ENCODE measurements around the gene FCER1G.
"Not testable (repeated sequence)": the region's sequence is repeated elsewhere in the genome, so short reads cannot be mapped to it uniquely, and the experiment has no call there.

The FCER1G gene

DNA sequence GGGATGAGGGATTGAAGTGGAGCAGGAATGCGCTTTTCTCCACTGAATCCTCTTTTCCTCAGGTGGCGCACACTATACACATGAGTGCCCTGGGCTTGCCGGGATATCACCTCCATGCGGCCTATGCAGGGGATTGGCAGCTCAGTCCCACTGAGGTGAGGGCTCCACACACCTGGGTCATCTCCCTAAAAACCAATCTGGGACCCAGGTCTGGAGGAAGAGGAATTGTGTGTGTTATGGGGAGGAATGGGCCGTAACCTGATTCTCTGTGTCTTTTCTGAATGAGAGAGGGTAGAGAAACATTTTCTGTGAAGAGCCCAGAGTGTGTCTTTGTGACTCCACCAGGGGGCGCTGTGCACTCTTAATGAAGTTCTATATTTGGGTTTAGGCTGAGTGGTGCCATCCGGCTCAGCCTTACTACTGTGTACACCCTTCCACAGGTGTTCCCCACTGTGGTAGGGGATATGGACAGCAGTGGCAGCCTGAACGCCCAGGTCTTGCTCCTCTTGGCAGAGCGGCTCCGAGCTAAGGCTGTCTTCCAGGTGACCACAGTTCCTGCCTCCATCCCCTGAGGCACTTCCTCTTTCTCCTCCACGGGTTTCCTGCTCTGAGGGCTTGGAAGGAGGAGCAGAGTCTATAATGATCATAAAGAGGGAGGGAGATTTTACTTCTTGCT is 12.2 kb downstream of the FCER1G start:
- peak; percentile 83 to 94 (median 88) for DNase-seq (ENCODE audit: low read depth in 4 of 4, low spot score in 1 of 4)

GRCh38 chr1:161228032-161228431 is 12.9 kb downstream of the FCER1G start:
- no peak for DNase-seq (ENCODE audit: low read depth in 4 of 4, low spot score in 1 of 4)

- no peak for DNase-seq (ENCODE audit: low read depth in 4 of 4, low spot score in 1 of 4)
These were observed 14.8 kb downstream of the FCER1G start for GRCh38 chr1:161229896-161230295.

DNA sequence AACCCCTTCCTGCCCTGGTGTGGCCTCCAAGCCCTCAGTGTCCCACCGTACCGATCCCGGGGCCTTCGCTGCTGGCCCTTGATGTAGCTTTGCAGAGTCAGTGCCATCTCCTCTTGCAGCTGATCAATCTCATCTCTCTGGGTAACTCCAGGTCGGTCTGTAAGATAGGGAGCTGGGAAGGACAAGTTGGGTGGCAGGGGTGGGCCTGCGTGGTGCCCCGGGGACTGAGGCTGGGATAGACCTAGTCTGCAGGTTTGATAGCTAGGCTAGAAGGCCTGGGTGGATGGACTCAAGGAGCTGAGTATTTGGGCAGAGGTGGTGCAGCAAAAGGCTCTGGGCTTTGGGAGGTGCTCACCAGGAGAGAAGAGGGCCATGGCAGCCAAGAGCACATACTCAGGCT is 15.7 kb downstream of the FCER1G start:
- no peak for DNase-seq (ENCODE audit: low read depth in 4 of 4, low spot score in 1 of 4)

DNA sequence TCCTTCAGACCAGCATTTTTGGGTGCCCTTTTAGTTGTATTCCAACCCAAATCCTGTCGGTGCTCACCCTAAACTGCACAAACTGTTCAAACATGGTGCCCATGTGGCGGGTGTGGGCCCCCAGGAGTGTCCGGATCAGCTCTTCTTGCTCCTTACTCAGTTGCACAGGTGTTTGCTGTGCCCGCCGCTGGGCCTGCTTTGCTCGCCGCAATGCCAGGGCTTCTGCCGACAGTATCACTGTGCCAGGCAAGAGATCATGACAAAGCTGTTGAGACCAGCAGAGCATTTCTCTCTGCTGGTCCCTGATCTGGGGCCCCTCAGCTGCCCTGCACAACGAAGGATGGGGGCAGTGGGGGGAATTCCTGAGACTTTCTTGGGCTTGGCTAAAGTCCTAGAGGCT is 18.0 kb downstream of the FCER1G start:
- no peak for DNase-seq (ENCODE audit: low read depth in 4 of 4, low spot score in 1 of 4)

- DNase-seq (ENCODE audit: low read depth in 4 of 4, low spot score in 1 of 4): no peak
These were observed 21.1 kb downstream of the FCER1G start for GRCh38 chr1:161235957-161236775.

- DNase-seq (ENCODE audit: low read depth in 4 of 4, low spot score in 1 of 4): no peak
These were observed 23.0 kb downstream of the FCER1G start, which contains the start of gene NR1I3 for GRCh38 chr1:161238039-161238473. TSS of gene NR1I3 (minus strand) at chr1:161238203. CDS start at chr1:161236565, 1,638 bp downstream.

GRCh38 chr1:161241682-161242081 is 26.6 kb downstream of the FCER1G start:
- no peak for DNase-seq (ENCODE audit: low read depth in 4 of 4, low spot score in 1 of 4)

DNA sequence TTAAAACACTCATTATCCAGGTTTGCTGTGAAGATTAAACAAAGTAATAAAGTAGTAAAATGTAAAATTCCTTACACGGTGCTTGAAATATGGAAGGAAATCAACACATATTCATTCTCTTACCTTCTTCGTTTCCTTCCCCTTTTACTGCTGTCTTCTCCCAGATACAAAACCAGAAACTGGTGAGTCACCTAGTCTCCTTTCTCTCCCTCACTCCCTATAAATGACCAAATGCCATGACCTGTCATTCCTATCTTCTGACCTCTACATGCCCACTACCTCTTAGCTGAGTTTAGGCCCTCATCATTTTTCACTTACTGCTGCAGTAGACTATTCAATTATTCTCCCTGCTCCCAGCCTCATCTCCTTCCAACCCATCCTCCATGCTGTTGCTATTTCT is 27.2 kb downstream of the FCER1G start:
- DNase-seq (ENCODE audit: low read depth in 4 of 4, low spot score in 1 of 4): no peak

GRCh38 chr1:161244888-161245287 is 29.8 kb downstream of the FCER1G start:
- DNase-seq (ENCODE audit: low read depth in 4 of 4, low spot score in 1 of 4): no peak

DNA sequence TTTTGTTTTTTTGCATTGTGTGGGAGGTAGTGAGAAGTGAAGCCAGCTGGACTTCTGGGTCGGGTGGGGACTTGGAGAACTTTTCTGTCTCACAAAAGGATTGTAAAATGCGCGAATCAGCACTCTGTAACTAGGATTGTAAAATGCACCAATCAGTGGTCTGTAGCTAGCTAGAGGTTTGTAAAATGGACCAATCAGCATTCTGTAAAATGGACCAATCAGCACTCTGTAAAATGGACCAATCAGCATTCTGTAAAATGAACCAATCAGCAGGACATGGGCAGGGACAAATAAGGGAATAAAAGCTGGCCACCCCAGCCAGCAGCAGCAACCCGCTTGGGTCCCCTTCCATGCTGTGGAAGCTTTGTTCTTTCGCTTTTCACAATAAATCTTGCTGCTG is 35.0 kb downstream of the FCER1G start:
- not testable (repeated sequence) for DNase-seq (ENCODE audit: low read depth in 4 of 4, low spot score in 1 of 4)

- DNase-seq (ENCODE audit: low read depth in 4 of 4, low spot score in 1 of 4): no peak
These were observed 35.7 kb downstream of the FCER1G start for GRCh38 chr1:161250829-161251228.

DNA sequence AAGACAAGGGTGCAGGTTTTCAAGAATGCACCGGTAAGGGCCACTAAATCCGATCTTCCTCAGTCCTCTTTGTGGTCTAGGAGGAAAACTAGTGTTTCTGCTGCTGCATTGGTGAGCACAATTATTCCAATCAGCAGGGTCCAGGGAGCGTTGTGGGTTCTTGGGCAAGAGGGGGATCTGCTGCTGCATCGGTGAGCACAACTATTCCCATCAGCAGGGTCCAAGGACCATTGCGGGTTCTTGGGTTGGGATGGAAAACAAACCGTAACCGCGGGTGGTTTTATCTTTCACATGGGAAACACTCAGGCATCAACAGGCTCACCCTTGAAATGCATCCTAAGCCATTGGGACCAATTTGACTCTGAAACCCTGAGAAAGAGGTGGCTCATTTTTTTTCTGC is 36.5 kb downstream of the FCER1G start:
- no peak for DNase-seq (ENCODE audit: low read depth in 4 of 4, low spot score in 1 of 4)

GRCh38 chr1:161255302-161255701 is 40.2 kb downstream of the FCER1G start:
- not testable (repeated sequence) for DNase-seq (ENCODE audit: low read depth in 4 of 4, low spot score in 1 of 4)

- DNase-seq (ENCODE audit: low read depth in 4 of 4, low spot score in 1 of 4): not testable (repeated sequence)
These were observed 40.9 kb downstream of the FCER1G start for GRCh38 chr1:161255955-161256520.

- not testable (repeated sequence) for DNase-seq (ENCODE audit: low read depth in 4 of 4, low spot score in 1 of 4)
These were observed 42.0 kb downstream of the FCER1G start for GRCh38 chr1:161257109-161257508.

GRCh38 chr1:161258439-161259344 is 43.6 kb downstream of the FCER1G start, which contains the start of gene PCP4L1:
TSS of gene PCP4L1 (plus strand) at chr1:161258745. CDS start at chr1:161258975, 230 bp downstream.
- DNase-seq (ENCODE audit: low read depth in 4 of 4, low spot score in 1 of 4): peak in 3 of 4 experiments; percentile 4 to 31 (median 21)

- DNase-seq (ENCODE audit: low read depth in 4 of 4, low spot score in 1 of 4): no peak
These were observed 44.2 kb downstream of the FCER1G start for GRCh38 chr1:161259345-161259702.

DNA sequence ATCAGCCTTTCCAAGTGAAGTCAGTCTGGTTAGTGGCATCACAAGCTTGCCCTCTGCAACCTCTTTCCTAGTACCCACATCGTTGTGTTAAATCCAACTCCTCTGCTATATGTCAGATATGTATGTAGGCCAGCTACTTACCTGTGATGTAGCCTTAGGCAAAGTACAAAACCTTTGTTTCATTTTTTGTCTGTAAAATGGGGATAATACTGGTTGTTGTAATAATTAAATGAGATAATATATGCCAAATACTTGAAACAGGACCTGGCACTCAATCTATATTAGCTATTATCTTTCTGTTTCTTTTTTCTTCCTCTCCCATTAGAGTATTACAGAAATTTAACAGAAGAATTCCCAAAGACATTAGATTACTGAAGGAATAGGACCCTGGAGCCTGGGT is 44.7 kb downstream of the FCER1G start:
- no peak for DNase-seq (ENCODE audit: low read depth in 4 of 4, low spot score in 1 of 4)

DNA sequence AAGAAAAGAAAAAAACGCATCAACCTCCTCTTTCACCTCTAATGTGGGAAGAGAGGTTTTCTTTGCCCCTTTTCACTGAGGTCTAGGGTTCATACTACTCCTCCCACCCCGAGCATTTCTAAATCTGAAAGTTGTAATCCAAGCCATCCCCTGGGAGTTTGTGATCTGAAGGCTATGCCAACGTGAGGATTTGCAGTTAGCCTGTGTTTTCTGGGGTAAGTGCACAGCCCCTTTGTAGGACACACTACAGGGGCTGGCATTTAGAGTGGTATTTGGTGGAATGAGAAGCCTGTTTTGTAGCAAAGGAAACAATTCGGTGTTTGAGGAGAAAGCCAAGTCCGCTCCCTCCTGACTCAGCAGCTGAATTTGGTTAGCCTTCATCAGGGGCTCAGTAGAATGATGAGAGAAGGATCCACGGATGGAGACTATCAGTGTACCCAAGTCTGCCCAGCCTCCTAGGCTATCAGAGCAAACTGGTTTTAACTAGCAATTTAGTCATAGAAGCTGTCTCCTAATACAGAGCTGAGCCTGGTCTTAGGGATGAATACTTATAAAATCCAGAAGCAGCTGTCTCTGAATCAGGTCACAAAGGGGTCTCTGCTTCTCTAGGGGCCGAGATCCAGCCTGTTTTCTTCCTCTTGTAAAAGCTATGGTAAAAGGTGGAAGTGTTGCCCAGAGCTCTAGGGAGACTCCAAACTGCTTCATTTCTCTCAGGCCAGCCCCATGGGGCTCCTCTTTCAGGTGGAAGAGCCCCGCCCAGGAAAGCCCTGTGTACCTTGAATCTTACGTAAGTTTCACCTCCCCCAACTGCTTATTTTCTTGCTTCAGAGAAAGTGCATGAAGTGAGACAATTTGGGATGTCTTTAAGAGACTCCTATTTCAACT is 45.5 kb downstream of the FCER1G start:
- DNase-seq (ENCODE audit: low read depth in 4 of 4, low spot score in 1 of 4): no peak

Measured in stimulated activated CD4-positive, alpha-beta T cell treated with anti-CD3 and anti-CD28 coated beads, Interleukin-1b, Interleukin-23, amount 100 ng/mL, for 24 hours (primary cell).